ENCODE data around the gene GUCA1C.

The GUCA1C gene, protein sequence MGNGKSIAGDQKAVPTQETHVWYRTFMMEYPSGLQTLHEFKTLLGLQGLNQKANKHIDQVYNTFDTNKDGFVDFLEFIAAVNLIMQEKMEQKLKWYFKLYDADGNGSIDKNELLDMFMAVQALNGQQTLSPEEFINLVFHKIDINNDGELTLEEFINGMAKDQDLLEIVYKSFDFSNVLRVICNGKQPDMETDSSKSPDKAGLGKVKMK

DNA sequence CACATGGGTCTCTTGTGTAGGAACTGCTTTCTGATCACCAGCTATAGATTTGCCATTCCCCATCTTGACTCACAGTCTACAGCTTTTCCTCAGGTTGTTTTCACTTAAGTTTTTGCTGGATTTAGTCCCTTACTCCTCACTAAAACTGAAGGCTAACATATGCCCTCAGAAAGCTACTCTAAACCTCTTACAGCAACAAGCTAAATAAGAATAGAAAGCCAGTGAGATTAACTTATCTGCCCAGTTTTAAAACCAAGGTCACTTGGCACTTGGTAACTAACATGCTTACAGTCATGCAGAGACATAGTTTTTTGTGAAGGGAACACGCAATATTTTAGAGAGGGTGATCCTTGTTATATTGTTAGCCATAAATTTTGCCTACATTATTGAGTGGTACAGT lies at the start of gene GUCA1C:
Gene GUCA1C, minus strand, starts transcription at position 180 of the 400 bp plus-strand sequence. Its CDS starts 117 bp downstream, at position 63.
- DNase-seq: no peak

DNA sequence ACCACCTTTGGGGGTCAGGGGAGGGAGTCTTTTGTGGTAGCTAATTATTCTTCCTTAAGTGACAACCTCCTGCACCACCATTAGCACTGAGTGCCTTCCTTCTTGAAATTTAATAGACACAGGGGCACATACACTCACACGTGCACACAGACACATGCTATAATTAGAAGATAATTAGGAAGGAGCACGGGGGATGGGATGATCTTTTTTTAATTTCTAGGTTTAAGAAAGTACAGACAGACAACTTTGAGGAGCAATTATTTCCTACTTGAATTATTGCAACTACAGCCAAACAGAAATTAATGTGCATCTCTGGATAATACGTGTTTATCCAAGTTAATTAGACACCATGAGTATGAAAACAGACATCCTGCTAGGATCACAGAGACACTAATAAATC lies 44.8 kb upstream of the GUCA1C start:
- DNase-seq: no peak

DNA sequence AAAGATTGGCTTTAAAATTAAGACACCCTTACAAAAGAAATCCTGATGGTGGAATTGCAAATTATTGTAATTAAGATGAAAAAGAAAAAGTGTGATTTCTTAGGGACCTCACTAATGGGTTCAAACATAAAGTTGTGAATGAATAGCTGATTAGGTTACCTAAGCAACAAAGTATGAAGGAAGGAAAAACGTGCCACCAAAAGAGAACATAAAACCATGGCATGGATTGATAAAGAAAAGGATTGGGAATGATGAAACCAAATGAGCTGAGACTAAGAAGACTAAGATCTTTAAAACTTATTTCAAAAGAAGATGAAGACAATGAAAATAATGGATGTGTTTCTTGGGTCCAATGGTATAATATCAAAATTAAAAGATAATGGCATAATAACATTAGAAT lies 32.2 kb upstream of the GUCA1C start:
- DNase-seq: no peak

DNA sequence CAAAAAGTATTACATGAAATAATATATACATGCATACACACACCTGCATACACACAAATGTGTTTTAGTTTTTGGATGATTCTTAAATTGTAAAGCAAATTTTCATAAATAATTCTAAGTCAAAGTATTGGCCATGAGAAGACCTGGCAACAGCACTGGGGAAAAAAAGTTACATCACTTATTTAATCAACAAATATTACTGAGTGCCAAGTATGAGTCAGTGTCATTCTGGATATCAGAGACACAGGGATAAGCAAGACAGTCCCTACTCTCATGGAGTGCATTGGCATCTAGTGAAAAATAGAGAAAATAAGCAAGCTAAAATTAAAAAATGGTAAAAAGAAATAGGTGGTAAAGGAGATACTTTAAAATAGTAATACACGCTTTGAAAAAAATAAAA lies 29.4 kb upstream of the GUCA1C start:
- no peak for DNase-seq

DNA sequence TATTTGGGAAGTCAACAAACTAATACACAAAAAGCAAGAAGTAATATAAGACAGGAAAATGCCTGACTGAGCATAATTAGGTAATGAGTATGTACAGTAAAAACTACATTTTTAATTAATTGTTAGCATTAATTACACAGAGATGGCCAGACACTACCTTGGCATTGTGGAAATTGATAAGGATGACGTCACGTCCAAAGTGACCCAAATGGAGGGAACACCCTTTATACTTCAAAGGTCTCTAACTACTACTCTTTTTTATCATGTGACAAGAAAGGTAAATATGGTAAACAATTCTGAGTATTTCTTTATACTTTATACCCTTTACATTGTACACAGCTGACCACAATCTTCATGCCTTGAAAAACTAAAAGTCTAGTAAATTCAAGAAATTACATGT lies 22.4 kb upstream of the GUCA1C start:
- no peak for DNase-seq

DNA sequence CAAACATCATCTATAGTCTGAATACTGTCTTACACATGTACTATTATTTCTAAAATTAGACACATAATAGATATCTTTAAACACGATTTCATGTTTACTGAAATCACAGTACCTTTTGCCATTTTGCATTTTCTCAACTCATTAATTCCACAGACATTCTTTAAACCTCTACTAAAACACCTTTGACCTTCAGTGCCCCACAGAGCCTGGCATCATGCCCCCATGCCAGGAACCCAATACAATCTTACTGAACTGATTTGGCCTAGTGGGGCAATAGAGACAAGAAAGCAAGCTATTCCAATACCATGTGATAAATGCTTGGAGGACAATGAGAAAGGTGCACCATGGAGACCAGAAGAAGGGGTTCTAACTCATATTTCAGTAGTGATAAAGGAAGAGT lies 19.3 kb upstream of the GUCA1C start:
- DNase-seq: no peak

DNA sequence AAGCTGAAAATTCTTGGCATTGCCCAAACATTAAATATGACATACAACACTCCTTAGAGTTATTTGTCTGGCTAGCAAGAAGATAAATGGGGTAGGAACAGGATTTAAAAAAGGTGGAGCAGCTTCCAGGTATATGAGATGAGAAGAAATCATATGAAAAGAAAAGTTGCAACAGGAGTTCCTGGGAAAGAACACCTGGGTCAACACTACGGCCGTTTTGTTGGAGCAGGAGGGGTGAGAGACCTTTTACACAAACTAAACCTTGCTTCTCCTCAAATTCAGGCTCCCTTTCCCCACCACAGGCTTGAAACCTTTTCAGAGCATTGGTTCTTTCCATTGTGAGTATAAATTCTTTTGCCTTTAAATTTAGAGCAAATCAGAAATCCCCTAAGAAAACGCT lies 18.8 kb upstream of the GUCA1C start:
- DNase-seq: no peak

DNA sequence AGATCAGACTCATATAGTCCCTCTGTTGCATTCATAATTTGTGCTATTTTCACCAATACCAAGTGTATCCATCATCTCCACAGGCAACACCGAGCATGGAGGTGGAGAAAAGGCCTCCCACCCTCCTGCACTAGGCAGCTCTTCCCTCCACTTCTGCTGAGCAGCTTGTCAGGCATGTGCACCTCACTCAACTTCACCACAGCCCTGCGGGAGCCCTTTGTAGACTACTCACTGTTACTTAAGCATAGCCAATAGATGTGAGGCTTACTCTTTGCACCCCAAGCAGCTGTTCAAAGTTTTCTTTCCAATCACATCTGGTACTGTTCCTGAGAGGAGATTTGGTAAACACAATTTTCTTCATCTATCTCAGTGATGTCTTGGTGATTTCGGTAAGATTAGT lies 16.9 kb upstream of the GUCA1C start:
- DNase-seq: no peak

DNA sequence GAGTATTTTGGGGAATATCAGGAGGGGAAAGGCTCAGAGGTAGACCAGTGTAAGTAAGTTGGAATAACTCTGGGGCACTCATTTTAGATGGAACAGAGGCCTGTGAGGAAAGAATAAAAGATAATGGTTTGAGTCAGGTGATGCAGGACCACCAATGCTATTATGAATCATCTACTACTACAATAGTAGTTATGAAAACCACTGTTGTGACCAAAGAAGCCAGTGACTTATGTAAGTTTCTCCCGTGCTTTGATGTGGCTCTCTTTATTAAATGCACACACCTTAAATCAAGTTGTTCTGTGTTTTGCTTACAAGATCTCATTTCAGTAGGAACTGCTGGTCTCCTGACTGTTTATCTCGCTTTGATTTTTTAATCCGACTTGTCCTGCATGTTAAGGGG lies 13.1 kb upstream of the GUCA1C start:
- DNase-seq: no peak

DNA sequence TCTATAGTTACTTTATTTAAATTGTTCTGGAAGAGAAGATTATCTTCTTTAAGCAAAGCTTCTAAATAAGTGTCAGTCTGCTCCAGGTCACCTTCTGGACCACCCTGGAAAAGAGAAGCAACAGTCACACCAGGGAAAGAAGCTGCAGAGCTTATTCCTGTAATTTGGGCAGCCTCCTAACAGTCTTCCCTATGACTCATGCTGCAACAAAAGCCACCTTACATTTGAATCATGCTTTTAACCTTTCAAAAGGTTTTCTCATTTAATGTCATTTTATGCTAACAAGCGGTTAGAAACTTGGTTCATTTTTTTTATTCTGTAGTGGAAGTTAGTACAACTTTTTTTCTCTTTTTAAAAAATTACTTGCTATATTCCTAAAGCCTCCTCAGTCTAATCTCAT lies 5.3 kb upstream of the GUCA1C start:
- DNase-seq: no peak

DNA sequence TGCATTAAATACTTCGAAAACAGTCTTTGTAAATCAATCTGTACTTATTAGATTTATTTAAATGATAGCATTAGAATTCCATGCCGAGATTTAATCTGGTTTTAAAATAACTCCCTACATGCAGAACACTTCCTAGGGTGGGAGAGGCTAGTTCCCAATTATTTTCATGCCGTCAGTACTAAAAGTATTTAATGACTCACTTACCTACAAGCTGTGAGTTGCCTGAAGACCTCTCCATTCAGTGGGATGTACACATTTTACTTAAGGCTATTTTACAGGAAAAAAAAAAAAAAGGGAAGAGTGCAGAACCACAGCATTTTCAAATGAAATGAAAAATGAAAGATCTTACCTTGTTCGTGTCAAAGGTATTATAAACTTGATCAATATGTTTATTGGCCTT lies 469 bp downstream of the GUCA1C start:
- DNase-seq: no peak

DNA sequence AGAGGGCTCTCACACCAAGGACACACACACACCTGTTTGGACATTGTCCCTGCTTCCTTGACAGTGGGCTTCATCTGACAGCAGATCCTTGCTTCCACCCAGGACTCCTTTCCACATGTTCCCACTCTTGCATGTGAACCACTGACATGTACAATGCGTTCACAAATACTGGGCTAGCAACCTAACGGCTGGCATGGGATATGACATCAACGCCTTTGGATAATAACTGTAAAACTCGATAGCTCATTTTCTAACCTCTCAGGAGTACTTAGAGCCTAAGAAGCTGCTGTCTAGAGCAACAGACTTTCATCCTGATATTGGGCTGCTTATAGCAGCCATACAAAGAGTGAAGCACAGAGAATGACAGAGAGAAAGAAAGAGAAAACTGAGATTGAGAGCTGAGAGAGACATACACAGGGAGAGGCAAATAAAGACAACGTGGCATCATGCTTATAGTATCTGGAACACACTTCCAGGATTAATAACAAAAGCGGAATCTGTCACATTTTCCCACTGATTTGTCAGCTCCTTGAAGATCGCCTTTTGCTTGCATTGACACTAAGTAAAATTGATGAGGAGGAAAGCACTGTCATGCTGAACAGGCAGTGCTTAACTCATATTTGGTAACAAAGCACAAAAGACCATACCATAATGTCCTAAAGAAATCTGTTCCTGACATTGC lies 1.7 kb downstream of the GUCA1C start:
- no peak for DNase-seq

DNA sequence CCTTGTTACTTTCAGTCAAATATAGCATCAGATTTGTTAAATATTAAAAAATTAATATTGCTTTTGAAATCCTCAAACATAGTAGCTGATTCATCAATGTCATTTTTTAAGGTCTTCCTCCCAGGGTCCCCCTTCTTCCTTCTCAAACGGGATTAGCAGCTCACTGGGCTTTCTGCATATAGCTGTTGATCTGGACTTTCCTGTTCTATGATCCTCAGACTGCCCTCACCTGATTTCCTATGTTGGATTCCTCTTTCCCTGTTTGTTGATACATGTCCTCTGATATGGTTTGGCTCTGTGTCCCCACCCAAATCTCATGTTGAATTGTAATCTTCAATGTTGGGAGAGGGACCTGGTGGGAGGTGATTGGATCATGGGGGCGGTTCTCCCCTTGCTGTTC lies 5.8 kb downstream of the GUCA1C start:
- no peak for DNase-seq

DNA sequence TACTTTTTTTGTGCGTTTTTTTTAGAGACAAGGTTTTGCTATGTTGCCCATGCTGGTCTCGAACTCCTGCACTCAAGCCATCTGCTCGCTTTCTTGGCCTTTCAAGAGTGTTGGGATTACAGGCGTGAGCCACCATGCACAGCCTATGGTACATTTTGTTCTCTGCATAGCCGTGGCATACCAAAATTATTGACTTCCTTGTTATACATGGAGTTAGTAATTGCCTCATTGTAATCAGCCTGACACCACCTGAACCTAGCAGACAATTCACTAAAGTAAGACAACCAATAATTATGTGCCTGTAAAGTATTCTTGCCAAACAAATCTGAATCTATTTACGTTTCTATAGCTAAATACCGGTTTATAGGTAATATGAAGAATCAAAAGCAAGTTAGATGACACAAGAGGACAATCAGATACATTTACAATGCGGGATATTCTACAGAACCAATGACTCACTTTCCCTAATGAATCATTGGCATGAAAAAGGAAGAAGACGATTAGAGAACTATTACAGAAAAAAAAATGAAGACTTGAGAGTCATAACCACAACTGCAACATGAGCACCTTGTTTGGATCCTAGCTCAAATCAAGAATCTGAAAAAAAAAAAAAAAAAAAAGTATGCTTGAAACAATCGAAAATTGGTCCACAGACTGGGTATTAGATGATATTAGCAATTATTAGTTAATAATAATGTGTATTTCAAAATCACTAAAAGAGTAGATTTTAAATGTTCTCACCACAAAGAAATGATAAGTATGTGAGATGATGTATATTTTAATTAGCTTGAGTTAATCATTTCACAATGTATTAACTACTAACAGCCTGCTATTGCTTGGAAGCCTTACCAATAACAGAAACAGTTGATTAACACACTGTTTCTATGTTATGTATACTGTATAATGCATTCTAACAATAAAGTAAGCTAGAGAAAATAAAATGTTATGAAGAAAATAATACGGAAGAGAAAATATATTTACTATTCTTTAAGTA lies 7.1 kb downstream of the GUCA1C start:
- no peak for DNase-seq

DNA sequence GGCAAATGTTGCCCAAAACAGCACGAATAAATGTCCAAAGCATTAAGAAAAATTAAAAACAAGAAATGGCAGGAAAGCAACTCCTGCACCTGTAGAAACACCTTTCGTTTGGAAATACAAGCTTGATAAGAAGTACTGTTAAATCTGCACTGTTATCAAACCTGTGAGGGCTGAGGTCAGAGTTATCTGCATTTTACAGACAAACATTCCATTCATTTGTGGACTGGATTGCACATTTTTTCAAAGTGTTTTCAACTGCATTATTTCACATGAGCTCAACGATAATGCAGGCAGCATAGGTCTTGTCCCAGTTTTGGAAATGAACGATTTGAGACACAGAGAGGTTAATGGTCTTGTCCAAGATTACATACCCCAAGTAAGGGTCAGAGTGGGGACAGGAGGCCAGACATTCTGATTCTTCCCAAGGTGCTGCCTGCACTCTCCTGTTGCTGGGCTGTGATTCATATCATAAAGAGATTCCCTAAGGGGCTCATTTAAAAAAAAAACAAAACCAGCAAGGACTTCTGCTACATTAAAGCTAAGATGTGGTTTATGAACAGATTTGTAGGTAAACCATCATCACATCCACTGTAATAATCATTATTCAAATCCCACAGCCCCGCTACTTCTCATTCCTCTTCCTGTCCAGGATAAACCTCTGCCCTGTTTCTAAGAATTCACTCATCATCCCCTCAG lies 13.0 kb downstream of the GUCA1C start:
- DNase-seq: no peak

DNA sequence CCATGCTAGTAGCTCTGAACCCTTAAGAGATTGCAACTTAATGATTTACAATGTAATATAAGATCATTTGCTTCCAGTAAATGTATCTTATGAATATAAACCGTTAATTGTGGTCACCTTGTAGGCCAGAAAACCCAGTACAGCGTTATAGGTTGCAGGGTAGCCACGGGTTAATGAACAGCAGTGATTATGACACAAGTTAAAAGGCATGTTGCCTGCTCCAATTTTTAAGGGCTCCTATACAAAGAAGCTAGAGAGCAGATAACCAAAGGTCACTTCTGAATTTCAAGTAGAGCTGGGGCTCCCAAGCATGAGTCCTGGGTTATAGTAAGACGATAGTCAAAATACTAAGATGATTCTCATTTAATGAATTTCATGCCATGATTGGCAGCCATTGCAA lies 13.5 kb downstream of the GUCA1C start:
- DNase-seq: no peak

DNA sequence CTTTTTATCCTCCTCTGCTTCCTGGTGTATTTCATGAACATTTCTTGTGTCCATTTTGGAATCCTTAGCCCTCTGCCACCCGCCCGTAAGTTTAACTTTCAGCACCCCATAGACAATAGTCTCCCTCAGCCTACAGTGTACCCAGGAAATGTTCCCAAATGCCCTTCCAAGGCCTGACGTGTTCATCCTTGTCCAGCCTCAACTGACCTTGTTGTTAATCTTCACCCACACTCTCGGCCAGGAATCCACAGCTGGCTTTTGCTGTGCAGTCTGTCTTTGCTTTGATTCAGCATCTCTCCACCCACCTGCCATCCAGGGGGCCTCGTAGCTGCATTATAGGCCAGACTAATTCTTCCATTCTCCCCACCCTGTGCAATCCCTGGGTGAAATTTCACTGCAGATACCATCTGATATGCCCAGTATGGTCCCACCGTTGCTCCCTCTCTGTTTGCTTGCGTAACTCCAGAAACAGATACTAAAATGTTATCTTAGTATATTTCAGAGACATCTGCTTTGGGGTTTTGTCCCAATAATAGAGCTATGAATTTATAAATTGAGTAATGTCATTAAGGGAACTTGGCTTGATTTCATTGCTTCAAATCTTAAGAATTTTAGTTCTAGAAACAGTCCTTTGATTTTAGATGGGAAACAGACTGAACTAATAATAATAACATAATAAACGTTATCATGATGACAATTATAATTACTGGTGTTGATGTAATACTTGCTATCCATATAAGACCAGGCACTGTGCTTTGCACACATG lies 16.6 kb downstream of the GUCA1C start:
- DNase-seq: no peak

DNA sequence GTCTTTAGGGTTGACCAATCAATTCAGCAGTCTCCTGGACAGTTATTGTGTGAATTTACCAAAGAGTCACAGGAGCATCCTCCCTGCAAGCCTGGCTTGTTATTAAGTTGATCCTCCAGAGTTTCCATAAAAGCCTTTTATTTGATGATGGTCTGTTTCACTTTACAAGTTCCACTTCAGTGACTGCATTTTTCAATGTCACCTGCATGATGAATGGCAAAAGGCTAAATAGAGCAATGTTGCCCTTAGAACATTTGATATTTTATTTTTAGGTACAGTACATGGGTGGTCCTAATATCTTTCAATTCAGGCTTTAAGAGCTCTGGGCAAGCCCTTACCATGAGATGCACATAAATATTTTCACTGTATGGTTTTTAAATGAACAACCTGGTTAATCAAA lies 22.6 kb downstream of the GUCA1C start:
- no peak for DNase-seq

DNA sequence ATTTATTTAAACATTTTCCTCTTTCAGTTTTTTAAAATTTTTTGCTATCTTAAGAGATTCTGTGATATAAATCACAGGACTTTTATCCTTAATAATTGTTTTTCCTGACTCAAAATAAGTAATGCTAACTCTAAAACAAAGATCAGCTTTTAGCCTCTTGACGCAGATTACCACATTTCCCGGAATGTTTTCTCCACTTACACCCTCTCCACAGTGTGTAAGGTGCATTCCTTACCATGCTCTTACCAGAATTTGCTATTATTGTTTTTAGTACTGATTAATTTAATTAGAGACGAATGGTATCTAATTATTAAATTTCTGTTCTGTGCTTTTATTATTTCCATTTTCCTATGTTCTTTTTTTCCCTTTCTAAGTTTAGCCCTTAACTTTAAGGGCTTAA lies 34.8 kb downstream of the GUCA1C start:
- no peak for DNase-seq

DNA sequence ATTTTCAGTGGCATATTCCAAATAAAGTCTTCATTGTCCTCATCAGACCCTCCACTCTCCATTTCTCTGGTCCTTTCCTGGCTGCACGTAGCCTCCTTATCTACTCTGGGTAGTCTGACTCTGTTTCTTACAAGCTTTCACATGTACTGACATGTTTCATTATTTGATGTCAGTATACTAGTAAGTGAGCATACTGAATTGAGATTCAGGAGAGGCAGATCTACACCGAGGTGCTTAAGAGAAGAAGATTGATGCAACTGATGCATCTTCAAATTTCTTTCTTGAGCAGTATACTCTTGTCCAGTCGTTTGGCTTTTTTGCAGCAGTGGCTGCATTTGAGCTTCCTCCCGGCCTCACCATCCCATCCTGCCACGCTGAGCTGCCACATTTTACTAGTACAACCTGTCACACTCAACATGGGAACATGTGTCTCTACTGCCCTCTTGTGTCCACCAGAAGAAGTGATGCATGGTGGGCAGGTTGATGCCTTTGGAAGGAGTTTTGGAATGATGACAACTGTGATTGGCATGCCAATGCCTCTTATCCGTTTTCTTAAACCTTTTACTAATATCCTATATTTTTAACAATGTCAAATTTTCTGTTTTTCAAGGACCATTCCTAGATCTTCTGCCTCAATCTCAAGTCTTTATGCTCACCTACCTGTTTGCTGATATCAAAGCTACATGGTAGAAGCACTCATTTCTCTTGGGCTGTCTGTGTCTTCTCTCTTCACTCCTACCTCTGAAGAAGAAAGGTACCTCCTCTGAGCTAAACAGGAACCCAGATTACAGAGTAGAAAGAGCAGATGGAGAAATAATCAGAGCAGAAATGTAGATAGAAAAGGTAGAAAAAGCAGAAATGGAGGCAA lies 38.7 kb downstream of the GUCA1C start:
- peak; percentile 82 for DNase-seq

DNA sequence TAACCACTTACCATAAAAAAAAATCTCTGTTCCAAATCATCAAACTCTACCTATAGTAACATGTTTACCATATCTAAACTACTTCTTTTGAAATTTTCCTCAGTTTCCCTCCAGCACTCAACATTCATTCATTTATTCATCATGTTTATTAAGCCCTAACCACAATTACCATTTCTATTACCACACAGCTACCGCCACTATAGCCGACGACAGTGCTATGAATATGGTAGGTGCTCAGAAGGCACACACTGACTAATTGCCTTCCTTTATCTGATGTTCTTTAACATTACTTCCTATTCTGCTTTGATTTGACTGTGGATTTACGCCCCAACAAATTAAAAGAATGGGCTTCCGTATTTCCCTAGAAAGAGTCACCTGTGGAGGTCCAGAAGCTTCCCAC lies 43.9 kb downstream of the GUCA1C start:
- DNase-seq: no peak
